Activated naive CD4-positive, alpha-beta T cell treated with anti-CD3 and anti-CD28 coated beads, Interleukin-2, amount 50 U/mL, for 72 hours (primary cell): ENCODE data around the gene IGFL1. TPM values are rescaled to one million over a fixed set of nuclear protein-coding genes. Genes with fewer than 3 reads are reported as not detected.
"Not testable (repeated sequence)": the region's sequence is repeated elsewhere in the genome, so short reads cannot be mapped to it uniquely, and the experiment has no call there.

ENCODE experiments used
- ATAC-seq, 2 donors: fragments of 150-1000 bp; cut with Tn5 transposase; 2 replicates each; pipeline ENCODE4 v1.10.0; 2021; ENCODE audit warnings: mild to moderate bottlenecking in 2 of 2, moderate library complexity in 2 of 2
- DNase-seq, 2 donors: peaks; one replicate each; pipeline ENCODE4 v3.0.0; 2021 to 2022; ENCODE audit warnings: low spot score in 2 of 2
- H3K27ac Mint-ChIP-seq, 2 donors: one replicate each; pipeline ENCODE4 v1.8.0; 2022; ENCODE audit warnings: mild to moderate bottlenecking in 2 of 2, mixed read lengths in 2 of 2
- H3K36me3 Mint-ChIP-seq, 2 donors: one replicate each; pipeline ENCODE4 v1.8.0; 2022; ENCODE audit warnings: mixed read lengths in 2 of 2
- H3K9me3 Mint-ChIP-seq, 2 donors: one replicate each; pipeline ENCODE4 v1.8.0; 2022; ENCODE audit warnings: mixed read lengths in 2 of 2
- total RNA-seq, 2 donors: library from RNA; stranded (reverse); gene quantifications; one replicate each; pipeline ENCODE4 v1.2.3, GENCODE V29; 2022

The IGFL1 gene
- total RNA-seq, 2 donors from 2014 or later, result not detected

DNA sequence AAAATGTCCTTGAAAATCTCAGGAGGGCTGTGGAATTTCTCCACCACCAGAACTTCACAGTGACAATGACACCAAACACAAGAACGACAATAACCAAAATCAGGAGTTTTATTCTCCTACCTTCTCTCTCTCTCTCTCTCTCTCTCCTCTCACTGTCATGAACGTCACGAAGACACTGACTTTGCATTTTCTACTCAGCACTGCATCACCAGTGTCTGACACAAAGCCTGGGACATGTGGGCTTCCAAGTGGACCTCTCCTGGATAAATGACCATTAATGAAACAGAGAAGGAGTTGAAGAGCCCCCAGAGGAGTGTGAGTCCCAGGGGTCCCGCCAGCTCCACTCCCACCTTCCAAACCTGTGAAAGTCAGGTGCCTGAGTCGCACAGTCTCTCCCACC is 16.9 kb upstream of the IGFL1 start:
- not testable (repeated sequence) for DNase-seq, H3K27ac Mint-ChIP-seq, H3K36me3 Mint-ChIP-seq, H3K9me3 Mint-ChIP-seq, ATAC-seq

DNA sequence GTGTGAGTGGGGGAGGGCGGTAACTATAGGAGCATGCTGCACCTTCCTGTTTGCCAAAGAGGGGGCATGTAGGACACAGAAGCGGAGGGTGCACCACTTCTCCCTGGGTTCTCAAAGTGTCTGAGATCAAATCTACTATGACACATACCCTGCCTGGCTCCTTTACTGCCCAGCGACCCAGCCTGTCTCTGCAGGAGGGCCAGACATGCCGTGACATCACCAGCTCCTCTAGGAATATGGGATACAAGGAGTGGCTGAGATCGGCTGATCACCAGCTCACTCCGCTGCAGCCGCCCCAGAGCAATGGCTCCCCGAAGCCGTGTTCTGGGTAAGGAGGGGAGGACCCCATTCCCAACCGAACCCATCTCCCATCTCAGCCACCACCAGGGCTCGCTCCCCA is 16.4 kb upstream of the IGFL1 start:
- no peak for DNase-seq
- no peak overlapping the region for H3K27ac Mint-ChIP-seq
- no peak for ATAC-seq
- H3K36me3 Mint-ChIP-seq, result no peaks in the 10 kb centered on the region
- H3K9me3 Mint-ChIP-seq, result no peaks in the 10 kb centered on the region

DNA sequence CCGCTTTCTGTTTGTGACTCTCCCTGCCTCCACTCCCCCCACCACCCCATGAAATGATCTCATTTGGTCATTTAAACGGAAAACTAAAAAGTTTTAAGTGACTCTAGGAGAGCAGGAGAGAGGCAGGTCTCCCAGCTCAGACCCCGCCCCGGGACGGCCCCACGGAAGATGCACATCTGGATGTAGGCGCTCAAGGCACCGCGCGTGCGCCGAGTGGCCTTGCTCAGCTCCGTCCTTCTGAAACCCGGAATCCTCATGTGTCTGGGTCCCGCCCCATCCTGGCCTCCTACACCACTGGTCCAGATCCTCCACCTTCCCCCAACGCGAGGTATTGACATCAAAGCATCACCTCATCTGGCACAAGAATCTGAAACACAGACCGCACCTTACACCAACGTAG is 15.7 kb upstream of the IGFL1 start:
- no peak overlapping the region for H3K27ac Mint-ChIP-seq
- DNase-seq, result no peak
- H3K9me3 Mint-ChIP-seq, result no peaks in the 10 kb centered on the region
- no peaks in the 10 kb centered on the region for H3K36me3 Mint-ChIP-seq
- ATAC-seq, result no peak

- ATAC-seq (no peak), DNase-seq (no peak)
- Mint-ChIP-seq H3K9me3 (no peaks in the 10 kb centered on the region), H3K27ac (no peak overlapping the region), H3K36me3 (no peaks in the 10 kb centered on the region)
These were observed 12.9 kb upstream of the IGFL1 start for GRCh38 chr19:46216612-46217011.

GRCh38 chr19:46217476-46217875 is 12.1 kb upstream of the IGFL1 start:
- Mint-ChIP-seq H3K9me3 (no peaks in the 10 kb centered on the region), H3K36me3 (no peaks in the 10 kb centered on the region)
- ATAC-seq, result no peak

GRCh38 chr19:46218160-46218559 is 11.4 kb upstream of the IGFL1 start:
- DNase-seq, result peak in 1 of 2 donors; percentile 43
- Mint-ChIP-seq H3K36me3 (no peaks in the 10 kb centered on the region), H3K9me3 (no peaks in the 10 kb centered on the region)

More at GRCh38 chr19:46217476-46217875, 12.1 kb upstream of the IGFL1 start:
- no peak overlapping the region for H3K27ac Mint-ChIP-seq
- no peak for DNase-seq

GRCh38 chr19:46220038-46220615 is 9.4 kb upstream of the IGFL1 start:
- no peaks in the 10 kb centered on the region for H3K9me3 Mint-ChIP-seq
- DNase-seq, result no peak
- H3K36me3 Mint-ChIP-seq, result no peaks in the 10 kb centered on the region
- H3K27ac Mint-ChIP-seq, result no peak overlapping the region
- ATAC-seq, result no peak

More at GRCh38 chr19:46218160-46218559, 11.4 kb upstream of the IGFL1 start:
- ATAC-seq, result peak in 1 of 2 donors; percentile 22
- no peak overlapping the region for H3K27ac Mint-ChIP-seq

DNA sequence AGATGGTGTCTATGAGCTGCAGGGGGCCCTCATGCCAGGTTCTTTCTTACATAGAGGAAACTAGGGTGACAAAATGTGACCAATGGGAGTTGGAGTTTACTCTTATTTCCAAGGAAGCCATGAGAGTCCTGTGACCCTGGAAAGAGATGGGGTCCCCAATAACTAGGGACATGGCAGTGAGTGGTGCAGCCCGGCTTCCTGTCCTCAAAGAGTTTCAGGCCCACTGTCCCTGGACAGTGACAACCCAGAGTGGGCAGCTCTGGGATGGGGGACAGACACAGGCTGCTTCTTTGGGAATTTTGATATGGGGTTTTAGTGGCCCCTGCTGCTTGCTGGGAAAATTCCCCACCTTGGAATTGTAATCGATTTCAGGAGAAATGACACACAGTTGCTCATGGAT is 8.4 kb upstream of the IGFL1 start:
- ATAC-seq, result no peak
- H3K9me3 Mint-ChIP-seq, result no peaks in the 10 kb centered on the region
- no peak overlapping the region for H3K27ac Mint-ChIP-seq

DNA sequence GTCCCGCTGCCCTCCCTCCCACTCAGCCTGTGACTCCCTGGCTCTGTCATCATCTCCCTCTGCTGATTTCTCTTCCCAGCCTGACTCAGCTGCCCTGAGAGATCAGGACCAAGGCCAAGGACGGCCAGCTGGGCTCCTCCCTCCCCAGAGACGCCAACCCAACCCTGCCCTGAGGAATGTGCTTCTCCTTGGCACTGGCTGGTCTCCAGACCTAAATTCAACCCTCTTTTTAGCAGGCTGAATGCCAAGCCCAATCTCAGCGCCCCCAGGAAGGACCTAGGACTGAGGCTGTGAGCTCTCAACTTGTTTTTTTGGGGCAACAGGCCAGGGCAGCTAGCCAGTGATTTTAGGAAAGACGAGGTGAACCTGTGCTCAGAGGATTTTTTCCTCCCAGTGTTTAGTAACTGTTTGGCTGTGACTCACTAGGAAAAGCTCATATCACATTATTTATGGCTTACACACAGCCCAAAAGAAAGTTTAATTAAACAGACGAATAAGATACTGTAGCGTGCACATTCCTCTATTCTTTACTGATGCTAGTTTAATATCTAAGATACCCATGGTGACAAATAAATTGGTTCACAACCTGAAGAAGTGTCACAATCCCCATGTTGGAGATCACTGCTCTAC is 7.4 kb upstream of the IGFL1 start:
- Mint-ChIP-seq H3K36me3 (no peaks in the 10 kb centered on the region), H3K9me3 (no peaks in the 10 kb centered on the region)
- no peak for DNase-seq

More for the DNA sequence above, 8.4 kb upstream of the IGFL1 start:
- DNase-seq, result no peak
- no peaks in the 10 kb centered on the region for H3K36me3 Mint-ChIP-seq

GRCh38 chr19:46223787-46224186 is 5.8 kb upstream of the IGFL1 start:
- not testable (repeated sequence) for DNase-seq, H3K36me3 Mint-ChIP-seq, ATAC-seq, H3K27ac Mint-ChIP-seq, H3K9me3 Mint-ChIP-seq

More for the DNA sequence above, 7.4 kb upstream of the IGFL1 start:
- no peak for ATAC-seq
- H3K27ac Mint-ChIP-seq, result no peak overlapping the region

- Mint-ChIP-seq H3K9me3 (no peaks in the 10 kb centered on the region), H3K27ac (no peak overlapping the region), H3K36me3 (no peaks in the 10 kb centered on the region)
- DNase-seq (no peak), ATAC-seq (no peak)
These were observed 4.8 kb upstream of the IGFL1 start for GRCh38 chr19:46224773-46225172.

DNA sequence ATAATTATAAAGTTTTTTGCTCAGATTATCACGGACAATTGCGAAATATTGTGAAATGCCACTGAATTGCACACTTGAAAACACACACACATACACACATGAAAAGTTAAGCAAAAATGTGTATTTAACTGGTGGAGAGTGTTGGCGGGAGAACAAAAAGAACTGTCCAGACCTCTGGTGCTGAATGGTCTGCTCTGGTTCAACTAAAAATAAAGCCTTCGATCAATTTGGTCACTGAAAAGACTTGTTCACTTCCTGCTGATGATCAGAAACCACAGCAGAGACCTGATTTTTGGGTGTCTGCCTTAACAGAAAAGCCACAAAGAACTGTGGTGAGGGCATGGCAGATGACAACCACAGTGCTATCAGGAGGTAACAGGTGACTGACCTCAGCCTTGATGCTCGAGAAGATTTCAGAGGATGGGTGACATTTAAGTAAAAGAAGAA is 4.0 kb upstream of the IGFL1 start:
- DNase-seq (no peak), ATAC-seq (peak in 1 of 2 donors; percentile 70)
- Mint-ChIP-seq H3K27ac (no peak overlapping the region), H3K9me3 (no peaks in the 10 kb centered on the region), H3K36me3 (no peaks in the 10 kb centered on the region)

DNA sequence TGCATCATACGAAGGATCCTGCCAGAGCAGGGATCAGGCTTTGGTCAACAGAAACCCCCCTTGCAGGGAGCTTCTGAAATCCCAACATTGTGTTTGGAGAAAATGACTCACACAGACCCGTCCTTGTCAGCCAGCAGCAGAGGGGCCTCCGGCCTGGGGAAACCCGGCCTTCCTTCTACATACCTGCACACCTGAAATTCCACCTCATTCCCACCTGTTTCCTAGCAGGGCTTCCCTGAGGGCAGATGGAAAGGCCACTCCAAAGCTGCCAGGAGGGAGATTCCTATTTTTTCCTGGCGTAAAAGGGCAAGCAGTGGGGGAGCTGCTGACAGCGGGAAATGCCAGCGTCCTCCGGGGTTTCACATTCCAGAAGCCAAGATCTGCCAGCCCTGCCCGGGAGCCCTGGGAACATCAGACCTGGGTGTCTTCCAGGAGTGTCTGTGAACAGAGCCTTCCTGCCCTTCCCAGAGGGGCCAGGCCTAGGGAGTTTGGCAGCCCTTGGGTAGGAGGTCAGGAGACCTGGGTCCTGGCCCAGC is 3.0 kb upstream of the IGFL1 start:
- no peaks in the 10 kb centered on the region for H3K9me3 Mint-ChIP-seq
- no peaks in the 10 kb centered on the region for H3K36me3 Mint-ChIP-seq
- H3K27ac Mint-ChIP-seq, result no peak overlapping the region
- no peak for DNase-seq
- ATAC-seq, result no peak

DNA sequence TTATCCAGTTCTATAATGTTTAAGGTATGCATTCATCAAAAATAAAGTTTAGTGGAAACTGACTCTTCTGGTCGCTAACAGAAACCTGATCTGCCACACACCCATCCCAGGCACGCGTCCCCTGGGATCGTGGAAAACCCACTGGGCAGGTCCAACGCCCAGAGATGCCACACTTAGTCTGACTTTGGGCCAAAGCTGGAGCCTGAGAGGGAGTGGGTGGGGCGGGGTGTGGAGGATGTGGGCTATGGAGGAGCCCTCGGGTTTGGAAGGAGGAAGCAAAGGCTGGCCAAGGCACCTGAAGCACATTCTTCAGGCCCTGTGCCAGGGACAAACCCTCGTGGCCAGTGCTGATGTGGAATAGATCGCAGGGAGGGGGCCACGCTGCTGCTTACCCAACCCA is 2.5 kb downstream of the IGFL1 start:
- ATAC-seq, result no peak
- no peak for DNase-seq
- Mint-ChIP-seq H3K36me3 (no peaks in the 10 kb centered on the region), H3K9me3 (no peaks in the 10 kb centered on the region), H3K27ac (no peak overlapping the region)

DNA sequence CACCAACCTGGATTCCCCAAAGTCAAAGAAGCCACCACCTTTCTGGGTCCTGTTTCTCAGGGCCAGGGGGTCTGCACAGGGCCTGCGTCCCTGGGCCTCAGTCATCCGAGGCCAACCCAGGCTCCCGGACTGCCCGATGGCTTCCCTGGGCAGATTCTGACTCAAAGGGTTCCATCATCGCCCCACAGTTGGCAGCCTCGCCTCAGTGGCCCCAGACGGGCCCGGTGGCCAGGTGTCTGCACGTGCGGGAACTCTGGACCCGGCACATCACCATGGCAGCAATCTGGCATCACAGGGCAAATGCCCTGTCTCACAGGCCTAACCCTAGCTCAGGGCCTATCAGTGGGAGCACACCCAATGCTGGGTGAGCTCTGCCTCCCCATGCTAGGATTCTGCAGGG is 2.9 kb downstream of the IGFL1 start:
- H3K27ac Mint-ChIP-seq, result no peak overlapping the region
- no peaks in the 10 kb centered on the region for H3K9me3 Mint-ChIP-seq
- ATAC-seq (no peak), DNase-seq (no peak)
- H3K36me3 Mint-ChIP-seq, result no peaks in the 10 kb centered on the region

DNA sequence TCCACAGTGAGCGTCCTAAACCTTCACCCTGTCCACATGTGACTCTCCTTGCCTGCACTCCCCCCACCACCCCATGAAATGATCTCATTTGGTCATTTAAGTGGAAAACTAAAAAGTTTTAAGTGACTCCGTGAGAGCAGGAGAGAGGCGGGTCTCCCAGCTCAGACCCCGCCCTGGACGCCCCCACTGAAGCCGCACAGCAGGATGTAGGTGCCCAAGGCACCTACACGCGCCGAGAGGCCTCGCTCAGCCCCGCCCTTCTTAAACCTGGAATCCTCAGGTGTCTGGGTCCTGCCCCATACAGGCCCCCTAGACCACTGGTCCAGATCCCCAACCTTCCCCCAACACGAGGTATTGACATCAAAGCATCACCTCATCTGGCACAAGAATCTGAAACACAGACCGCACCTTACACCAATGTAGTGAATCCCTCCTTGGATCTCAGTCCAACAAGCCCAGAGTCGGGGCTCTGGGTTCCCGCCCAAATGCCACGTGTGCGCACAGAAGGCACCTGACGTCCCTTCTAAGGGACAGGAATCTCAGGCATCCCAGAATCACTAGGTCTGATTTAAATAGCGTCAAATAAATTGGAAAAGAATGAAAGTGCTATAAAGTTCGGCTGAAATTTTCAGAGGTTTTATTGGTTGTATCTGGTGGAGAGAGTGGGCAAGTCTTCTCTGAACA is 3.5 kb downstream of the IGFL1 start:
- no peaks in the 10 kb centered on the region for H3K36me3 Mint-ChIP-seq
- no peak for ATAC-seq
- no peaks in the 10 kb centered on the region for H3K9me3 Mint-ChIP-seq
- DNase-seq, result no peak
- no peak overlapping the region for H3K27ac Mint-ChIP-seq

DNA sequence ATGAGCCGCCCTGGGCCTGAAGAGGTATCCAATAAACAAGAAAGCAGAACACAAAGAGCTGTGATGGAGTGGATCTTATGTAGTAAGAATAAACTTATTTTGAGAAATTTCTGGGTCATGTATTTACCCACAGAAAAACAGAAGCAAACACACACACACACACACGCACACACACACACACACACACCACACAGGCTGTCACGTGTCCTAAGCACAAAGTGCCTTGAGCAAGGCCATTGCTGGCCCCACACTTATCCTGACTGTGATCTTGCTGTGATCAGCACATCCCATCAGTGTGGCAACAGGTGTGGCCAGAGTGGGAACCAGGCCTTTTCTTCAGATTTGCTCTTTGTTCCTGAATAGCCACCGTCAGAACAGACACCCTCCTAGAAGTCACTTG is 4.3 kb downstream of the IGFL1 start:
- H3K9me3 Mint-ChIP-seq, result not testable (repeated sequence)

More for the DNA sequence above, 4.3 kb downstream of the IGFL1 start:
- ATAC-seq, H3K36me3 Mint-ChIP-seq, H3K27ac Mint-ChIP-seq, DNase-seq: not testable (repeated sequence)
